H1 (cell line): ENCODE results near the gene RTKN. TPM values are rescaled to one million over a fixed set of nuclear protein-coding genes. Genes with fewer than 3 reads are reported as not detected.

Source experiments
- RBBP5 ChIP-seq: IDR thresholded peaks from 2 replicates; pipeline ENCODE4 v1.7.1; 2012; ENCODE audit warnings: low read depth, mild to moderate bottlenecking, inconsistent platforms, low read length, moderate library complexity, borderline replicate concordance
- RNF2 ChIP-seq: fragments of 200-900, 300-1000 bp; sonication (generic); IDR thresholded peaks from 2 replicates; pipeline ENCODE4 v1.7.1; 2016; ENCODE audit warnings: borderline replicate concordance, low read depth, mild to moderate bottlenecking, antibody characterized with exemption, low read length; ENCODE audit not compliant: poor library complexity, severe bottlenecking; ENCODE audit errors: missing control alignments
- SUZ12 ChIP-seq: fragments of 200-600 bp; sonication (generic); IDR thresholded peaks from 2 replicates; pipeline ENCODE4 v1.6.1; 2012; ENCODE audit warnings: mild to moderate bottlenecking, inconsistent platforms, low read length, moderate library complexity, mixed read lengths
- polyA plus RNA-seq, 7 experiments: library from polyadenylated mRNA; depleted of rRNA in 3 of 7; stranded (reverse) in 5 of 7; unstranded in 2 of 7; fragments of >200 nt in 5 of 7; fragments of 200-250 nt in 2 of 7; gene quantifications; 1 replicate in 5 of 7; 2 replicates in 1 of 7; 4 replicates in 1 of 7; pipeline versions ENCODE4 v1.2.1 to v1.2.3, GENCODE V29; 2011 to 2013; ENCODE audit warnings: missing spikeins in 2 of 7, mixed read lengths in 2 of 7
- total RNA-seq: library from RNA; stranded (reverse); fragmentation: NEBNext Ultra II Directional; extraction: Animal tissue kit (Norgen Biotek cat#: 25700); gene quantifications from 2 replicates; pipeline ENCODE4 v1.2.1, GENCODE V29; 2021

Gene RTKN
- total and polyA plus RNA-seq, 2 of the 8 experiments (the other 6 are each of a cell fraction or from before 2014, with no cell fraction given), result 40.2 to 54.1 TPM

- TF ChIP-seq RNF2 (no peak), SUZ12 (no peak), RBBP5 (no peak)
Observed at GRCh38 chr2:74417197-74417596, 24.5 kb downstream of the RTKN start (continued).
